Common myeloid progenitor, CD34-positive (primary cell): ENCODE data around the gene ZGPAT.
A peak's percentile ranks its signal among the peaks of the same experiment; 100 is the strongest.

ENCODE experiments used
- CTCF ChIA-PET: fragments of 350-600 bp; sonication (Branson Sonifier 250); formaldehyde crosslinking; loops from one replicate; lab custom pipeline; 2021; ENCODE audit warnings: antibody characterized with exemption; lab: Charles Lee
- POLR2A ChIA-PET: fragments of 350-600 bp; sonication (Branson Sonifier 250); formaldehyde crosslinking; loops from one replicate; lab custom pipeline; 2021; ENCODE audit warnings: antibody characterized with exemption; lab: Charles Lee
- DNase-seq, 3 donors: peaks; one replicate each; pipeline versions ENCODE4 v3.0.0 to v3.0.0-alpha.2; 2013
- H3K27ac ChIP-seq, 2 experiments: 1 replicate in 1 of 2; 2 replicates in 1 of 2; pipeline ENCODE4 v1.7.0; 2013; ENCODE audit warnings: inconsistent platforms in 2 of 2, low read length in 2 of 2, mild to moderate bottlenecking in 2 of 2, low read depth in 1 of 2, moderate library complexity in 1 of 2; ENCODE audit not compliant: severe bottlenecking in 2 of 2, insufficient read depth in 1 of 2, poor library complexity in 1 of 2
- H3K27me3 ChIP-seq, 5 experiments: replicated peaks in 2 of 5; 1 replicate in 3 of 5; 2 replicates in 2 of 5; pipeline versions ENCODE4 v1.6.1 to v1.7.0; 2013; ENCODE audit warnings: low read length in 4 of 5, mild to moderate bottlenecking in 2 of 5, moderate library complexity in 2 of 5, inconsistent platforms in 1 of 5; ENCODE audit not compliant: insufficient read depth in 5 of 5, control insufficient read depth in 4 of 5
- H3K36me3 ChIP-seq, 4 experiments: 1 replicate in 2 of 4; 2 replicates in 2 of 4; pipeline versions ENCODE4 v1.6.1 to v1.7.0; 2013; ENCODE audit warnings: low read length in 3 of 4, control low read depth in 1 of 4, mild to moderate bottlenecking in 1 of 4; ENCODE audit not compliant: control insufficient read depth in 4 of 4, insufficient read depth in 4 of 4
- H3K4me1 ChIP-seq, 4 experiments: 1 replicate in 3 of 4; 2 replicates in 1 of 4; pipeline versions ENCODE4 v1.6.1 to v1.7.1; 2013; ENCODE audit warnings: low read length in 3 of 4, mild to moderate bottlenecking in 3 of 4, control low read depth in 1 of 4, inconsistent platforms in 1 of 4, moderate library complexity in 1 of 4; ENCODE audit not compliant: control insufficient read depth in 4 of 4, insufficient read depth in 4 of 4; ENCODE audit errors: control extremely low read depth in 1 of 4
- H3K4me3 ChIP-seq, 7 experiments: 1 replicate in 4 of 7; 2 replicates in 3 of 7; pipeline versions ENCODE4 v1.5.1 to v1.7.0; 2013; ENCODE audit warnings: mild to moderate bottlenecking in 7 of 7, low read length in 6 of 7, moderate library complexity in 6 of 7, inconsistent platforms in 2 of 7, low read depth in 2 of 7, control low read depth in 1 of 7; ENCODE audit not compliant: insufficient read depth in 4 of 7, control insufficient read depth in 1 of 7; ENCODE audit errors: extremely low read depth in 1 of 7
- H3K9me3 ChIP-seq, 5 experiments: 1 replicate in 4 of 5; 2 replicates in 1 of 5; pipeline versions ENCODE4 v1.6.1 to v1.7.1; 2013; ENCODE audit warnings: low read length in 4 of 5, mild to moderate bottlenecking in 2 of 5, inconsistent platforms in 1 of 5, low read depth in 1 of 5, moderate library complexity in 1 of 5; ENCODE audit not compliant: control insufficient read depth in 4 of 5, insufficient read depth in 2 of 5; ENCODE audit errors: control extremely low read depth in 1 of 5
- WGBS: methylation state at CpG from one replicate; pipeline ENCODE4 v1.1.5; 2013; ENCODE audit not compliant: insufficient coverage; 5-methylcytosine and 5-hydroxymethylcytosine counted together

Gene ZGPAT

DNA sequence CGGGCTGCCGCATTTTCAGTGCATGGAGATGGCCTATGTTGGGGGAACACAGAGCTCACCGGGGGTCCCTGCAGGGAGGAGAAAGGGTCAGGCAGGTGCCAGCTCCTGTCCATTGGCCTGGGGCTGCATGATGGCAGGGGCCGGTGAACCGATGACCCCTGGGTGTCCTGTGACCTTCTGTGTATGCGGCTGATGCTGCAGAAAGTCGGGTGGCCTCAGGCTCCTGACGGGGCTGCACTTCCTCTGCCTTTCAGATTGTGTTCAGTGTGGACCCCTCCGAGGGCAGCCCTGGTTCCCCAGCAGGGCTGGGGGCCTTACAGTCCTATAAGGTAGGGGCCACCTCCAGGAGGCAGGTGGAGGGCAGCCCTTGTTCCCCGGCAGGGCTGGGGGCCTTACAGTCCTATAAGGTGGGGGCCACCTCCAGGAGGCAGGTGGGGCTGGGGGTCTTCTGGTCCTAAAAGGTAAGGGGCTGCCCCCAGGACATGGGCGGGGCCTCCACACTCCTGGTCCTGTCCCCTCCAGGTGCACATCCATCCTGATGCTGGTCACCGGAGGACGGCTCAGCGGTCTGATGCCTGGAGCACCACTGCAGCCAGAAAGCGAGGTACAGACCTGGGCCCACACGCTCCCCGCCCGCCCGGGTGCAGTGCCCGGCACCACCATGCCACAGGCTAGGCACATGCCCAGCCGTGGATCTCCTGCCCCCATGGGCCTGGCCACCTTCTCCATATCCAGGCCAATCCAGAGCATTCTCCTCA is 22.4 kb upstream of the ZGPAT start:
- ChIA-PET POLR2A (no interaction called here), CTCF (no interaction called here)
- Histone ChIP-seq H3K9me3 (no peaks in the 10 kb centered on the region), H3K27me3 (no peaks in the 10 kb centered on the region), H3K27ac (no peak overlapping the region), H3K4me3 (no peak overlapping the region), H3K36me3 (peaks cover 0 to 15% (median under 1%) of the 10 kb centered on the region in 4 experiments), H3K4me1 (peaks cover 0 to 27% (median 19%) of the 10 kb centered on the region in 4 experiments)
- WGBS, result 94% methylated on average over 17 of the region's 21 CpGs
- no peak for DNase-seq

DNA sequence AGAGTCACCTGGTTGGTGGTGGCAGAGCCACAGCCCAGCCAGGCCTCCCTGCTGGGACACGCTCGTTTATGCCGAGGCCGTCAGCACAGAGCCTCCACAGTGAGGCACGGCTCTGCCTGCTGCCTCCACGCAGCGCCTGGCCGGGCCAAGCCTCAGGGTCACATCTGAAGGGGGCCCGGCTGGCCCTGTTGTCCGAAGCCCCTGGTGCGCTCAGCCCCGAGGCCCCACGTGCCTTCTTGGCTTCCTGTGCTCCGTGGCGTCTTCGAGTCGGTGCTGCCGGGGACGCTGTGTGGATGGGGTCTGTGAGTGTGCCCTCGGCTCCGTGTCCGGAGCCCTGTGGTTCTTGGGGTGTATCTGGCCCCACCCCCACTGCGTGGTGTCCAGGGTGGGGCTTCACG is 21.7 kb upstream of the ZGPAT start:
- 91% methylated on average over 13 of the region's 24 CpGs for WGBS
- ChIA-PET CTCF (no interaction called here), POLR2A (no interaction called here)
- Histone ChIP-seq H3K9me3 (no peaks in the 10 kb centered on the region), H3K27ac (no peak overlapping the region), H3K36me3 (peaks cover 0 to 12% (median under 1%) of the 10 kb centered on the region in 4 experiments), H3K4me1 (peaks cover 0 to 27% (median 19%) of the 10 kb centered on the region in 4 experiments), H3K4me3 (no peak overlapping the region), H3K27me3 (no peaks in the 10 kb centered on the region)
- no peak for DNase-seq

DNA sequence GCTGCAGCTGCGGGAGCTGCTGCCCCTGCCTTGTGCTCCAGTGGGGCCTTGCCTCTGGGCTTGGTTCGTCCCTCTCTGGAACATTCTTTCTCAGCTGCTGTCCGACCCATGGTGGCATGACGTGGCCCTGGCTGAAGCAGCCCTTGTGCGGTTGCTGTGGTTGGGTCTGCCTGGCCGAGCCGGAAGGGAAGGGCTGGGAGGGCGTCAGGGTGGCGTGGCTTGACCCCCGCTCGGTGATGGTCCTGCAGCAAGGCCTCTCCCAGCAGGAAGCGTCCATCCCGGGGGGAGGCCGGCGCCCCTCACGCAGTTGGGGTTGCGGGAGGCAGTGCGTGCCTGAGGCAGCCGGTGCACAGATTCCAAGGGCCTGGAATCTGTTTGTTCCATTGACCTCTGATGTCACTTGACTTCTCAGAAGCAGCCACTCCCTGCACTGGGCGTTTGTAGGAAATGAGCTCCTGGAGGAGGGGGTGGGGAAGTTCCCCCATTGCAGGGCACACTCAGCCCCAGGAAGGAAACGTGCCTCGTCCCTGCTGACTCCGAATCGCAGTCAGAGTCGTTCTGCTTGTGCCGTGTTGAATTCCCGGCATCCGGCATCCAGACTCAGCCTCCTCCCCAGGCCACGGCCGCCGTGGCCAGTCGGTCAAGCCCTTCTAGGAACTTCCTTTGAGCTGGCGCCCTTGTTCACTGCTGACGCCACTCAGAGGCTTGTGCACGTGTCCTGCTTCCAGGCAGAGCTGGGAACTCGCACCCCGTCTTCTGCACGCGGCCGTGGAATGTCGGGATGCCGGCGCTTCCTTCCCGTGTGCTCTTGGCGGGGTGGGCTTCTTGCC is 21.1 kb upstream of the ZGPAT start:
- WGBS, result 27% methylated on average over 35 of the region's 45 CpGs
- CTCF ChIA-PET, result no interaction called here

DNA sequence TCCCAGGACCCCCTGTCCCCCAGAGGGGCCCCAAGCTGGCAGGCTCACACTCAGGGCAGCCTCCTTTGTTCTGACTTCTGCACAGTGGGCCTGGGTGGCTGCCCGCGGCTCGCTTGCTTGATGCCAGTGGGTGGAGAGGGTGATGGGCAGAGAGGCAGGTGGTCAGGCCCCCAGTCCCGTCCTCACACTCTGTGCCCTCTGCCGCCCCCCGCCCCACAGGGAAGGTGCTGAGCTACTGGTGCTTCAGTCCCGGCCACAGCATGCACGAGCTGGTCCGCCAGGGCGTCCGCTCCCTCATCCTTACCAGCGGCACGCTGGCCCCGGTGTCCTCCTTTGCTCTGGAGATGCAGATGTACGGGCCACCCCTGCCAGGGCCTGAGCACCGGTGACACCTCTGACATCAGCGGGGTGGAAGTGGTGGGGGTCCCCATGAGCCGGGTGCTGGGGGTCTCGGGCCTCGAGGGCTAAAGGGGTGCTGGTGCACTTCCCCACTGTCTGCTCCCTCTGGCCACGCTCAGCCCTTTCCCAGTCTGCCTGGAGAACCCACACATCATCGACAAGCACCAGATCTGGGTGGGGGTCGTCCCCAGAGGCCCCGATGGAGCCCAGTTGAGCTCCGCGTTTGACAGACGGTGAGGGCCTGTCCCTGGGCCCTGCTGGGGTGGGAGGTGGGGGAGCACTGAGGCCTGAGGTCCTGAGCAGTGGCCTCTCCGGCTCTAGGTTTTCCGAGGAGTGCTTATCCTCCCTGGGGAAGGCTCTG is 20.2 kb upstream of the ZGPAT start:
- no peaks in the 10 kb centered on the region for H3K27me3 ChIP-seq
- CTCF ChIA-PET, result no interaction called here
- WGBS, result 97% methylated on average over 21 of the region's 29 CpGs
- H3K9me3 ChIP-seq, result no peaks in the 10 kb centered on the region
- no peak for DNase-seq
- H3K4me3 ChIP-seq, result peak overlapping the region in 4 of 7 experiments; percentile 23 to 67 (median 55)
- POLR2A ChIA-PET, result no interaction called here
- peaks cover 0 to 13% (median 0%) of the 10 kb centered on the region in 4 experiments for H3K36me3 ChIP-seq
- peaks cover 0 to 24% (median 19%) of the 10 kb centered on the region in 4 experiments for H3K4me1 ChIP-seq
- no peak overlapping the region for H3K27ac ChIP-seq

More for the DNA sequence above, 21.1 kb upstream of the ZGPAT start:
- POLR2A ChIA-PET, result no interaction called here
- Histone ChIP-seq H3K27me3 (no peaks in the 10 kb centered on the region), H3K36me3 (peaks cover 0 to 12% (median under 1%) of the 10 kb centered on the region in 4 experiments), H3K4me3 (peak overlapping the region in 4 of 7 experiments; percentile 23 to 67 (median 55)), H3K4me1 (peaks cover 0 to 27% (median 19%) of the 10 kb centered on the region in 4 experiments), H3K27ac (no peak overlapping the region), H3K9me3 (no peaks in the 10 kb centered on the region)
- peak; percentile 31 to 73 (median 68) for DNase-seq

DNA sequence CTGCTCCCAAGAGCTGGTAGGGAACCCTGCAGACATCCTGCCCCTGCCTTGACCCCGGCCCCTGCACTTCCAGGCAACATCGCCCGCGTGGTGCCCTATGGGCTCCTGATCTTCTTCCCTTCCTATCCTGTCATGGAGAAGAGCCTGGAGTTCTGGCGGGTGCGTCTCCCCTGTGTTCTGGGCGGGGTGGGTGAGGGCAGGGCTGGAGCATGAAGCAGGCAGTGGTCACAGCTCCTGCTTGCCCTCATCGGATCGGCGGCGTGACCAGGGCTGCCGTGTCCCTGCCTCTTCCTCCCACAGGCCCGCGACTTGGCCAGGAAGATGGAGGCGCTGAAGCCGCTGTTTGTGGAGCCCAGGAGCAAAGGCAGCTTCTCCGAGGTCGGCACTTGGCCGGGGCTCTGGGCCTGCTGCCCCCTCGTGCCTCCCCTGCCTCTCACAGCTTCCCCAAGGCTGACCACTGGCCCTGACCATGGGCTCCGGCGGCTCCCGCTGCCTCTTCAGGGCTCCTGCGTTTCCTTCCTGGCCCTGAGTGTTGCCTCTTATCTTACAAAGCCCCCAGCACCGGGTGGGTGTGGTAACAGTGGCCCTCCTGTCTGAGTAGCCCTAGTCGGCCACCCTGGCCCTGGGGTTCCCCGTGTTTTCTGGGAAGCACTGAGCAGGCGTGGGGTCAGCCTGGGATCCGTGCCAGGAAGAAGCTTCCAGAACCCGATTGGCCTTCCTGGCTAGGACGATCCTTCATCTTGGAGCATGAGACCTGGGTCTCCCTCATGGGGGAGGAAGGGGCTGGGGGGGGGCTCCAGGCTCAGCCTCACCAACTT is 19.4 kb upstream of the ZGPAT start:
- WGBS, result 93% methylated on average over 23 of the region's 31 CpGs
- H3K4me3 ChIP-seq, result no peak overlapping the region
- CTCF ChIA-PET, result interaction anchor here (0.7 to 1.0 kb wide), 2 partner anchors 19 to 27 kb away, joined by 3 to 4 read pairs; partner anchors contain the start of genes ARFRP1 and ZGPAT

More for the DNA sequence above, 19.4 kb upstream of the ZGPAT start:
- no peaks in the 10 kb centered on the region for H3K27me3 ChIP-seq
- peaks cover 0 to 8% (median 0%) of the 10 kb centered on the region in 4 experiments for H3K36me3 ChIP-seq
- H3K9me3 ChIP-seq, result no peaks in the 10 kb centered on the region
- H3K4me1 ChIP-seq, result peaks cover 0 to 21% (median 19%) of the 10 kb centered on the region in 4 experiments
- no peak overlapping the region for H3K27ac ChIP-seq
- no peak for DNase-seq
- POLR2A ChIA-PET, result interaction anchor here (0.5 kb wide), 1 partner anchor 102 kb away, joined by 3 read pairs; no protein-coding TSS in a partner anchor
